ENCODE data around the gene GDAP2. TPM values are rescaled to one million over a fixed set of nuclear protein-coding genes. Genes with fewer than 3 reads are reported as not detected.

The GDAP2 gene
- total RNA-seq, 2 experiments from 2014 or later, result 20.8 to 22.9 TPM

DNA sequence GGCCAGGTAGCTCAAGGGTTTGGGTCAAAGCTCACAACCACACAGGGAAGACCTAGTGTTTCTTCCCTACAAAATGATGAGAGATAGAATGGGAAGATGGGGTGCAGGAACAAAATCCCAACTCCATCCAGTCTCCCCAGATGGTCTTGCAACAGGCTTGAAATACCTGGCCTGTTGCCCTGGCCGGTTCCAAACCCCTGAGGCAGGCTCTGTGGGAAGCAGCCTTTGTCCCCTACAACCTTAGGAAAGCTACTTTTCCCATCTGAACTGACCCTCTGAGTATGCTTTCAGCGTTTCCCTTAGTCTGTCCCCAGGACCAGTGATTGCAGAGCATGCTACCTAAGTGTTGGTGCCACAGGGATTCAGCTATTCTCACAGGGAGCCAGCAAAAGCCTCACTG lies 104.0 kb downstream of the GDAP2 start:
- Mint-ChIP-seq H3K27me3 (peaks cover 5% of the 10 kb centered on the region), H3K9me3 (peaks cover 6% of the 10 kb centered on the region), H3K4me1 (peaks cover 4% of the 10 kb centered on the region), H3K36me3 (ENCODE audit: low read depth) (no peaks in the 10 kb centered on the region), H3K4me3 (no peak overlapping the region), H3K27ac (no peak overlapping the region)
- POLR2A ChIA-PET, result no interaction called here
- CTCF ChIA-PET, result interaction anchor here (0.6 kb wide), 1 partner anchor 490 kb away, joined by 3 read pairs; no protein-coding TSS in a partner anchor
- no peak for DNase-seq

DNA sequence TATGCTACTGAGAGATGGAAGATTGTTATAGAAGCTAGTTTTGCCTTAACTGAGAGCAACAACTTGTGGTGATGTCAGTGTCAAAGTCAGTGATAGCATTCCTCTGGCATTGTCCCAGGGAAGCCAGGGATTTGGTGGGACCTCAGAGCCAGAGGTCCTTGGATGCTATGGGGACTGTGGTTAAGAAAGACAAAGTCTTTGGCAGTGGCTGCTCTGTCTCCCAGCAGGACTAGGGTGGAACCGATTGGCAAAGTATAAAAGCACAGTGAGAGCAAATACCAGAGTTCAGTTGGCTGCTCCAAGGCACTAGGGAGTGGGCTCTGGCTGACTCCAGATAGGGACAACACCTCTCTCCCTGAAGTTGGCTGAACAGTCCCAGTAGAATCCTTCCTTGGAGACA lies 104.8 kb downstream of the GDAP2 start:
- ChIA-PET CTCF (interaction anchor here (1.4 to 1.7 kb wide), 2 partner anchors 66 to 290 kb away, joined by 5 read pairs; no protein-coding TSS in a partner anchor), POLR2A (no interaction called here)
- peaks cover 4% of the 10 kb centered on the region for H3K4me1 Mint-ChIP-seq
- peaks cover 5% of the 10 kb centered on the region for H3K27me3 Mint-ChIP-seq
- no peak overlapping the region for H3K4me3 Mint-ChIP-seq
- DNase-seq, result no peak
- peaks cover 6% of the 10 kb centered on the region for H3K9me3 Mint-ChIP-seq
- H3K27ac Mint-ChIP-seq, result no peak overlapping the region
- H3K36me3 Mint-ChIP-seq (ENCODE audit: low read depth), result no peaks in the 10 kb centered on the region

DNA sequence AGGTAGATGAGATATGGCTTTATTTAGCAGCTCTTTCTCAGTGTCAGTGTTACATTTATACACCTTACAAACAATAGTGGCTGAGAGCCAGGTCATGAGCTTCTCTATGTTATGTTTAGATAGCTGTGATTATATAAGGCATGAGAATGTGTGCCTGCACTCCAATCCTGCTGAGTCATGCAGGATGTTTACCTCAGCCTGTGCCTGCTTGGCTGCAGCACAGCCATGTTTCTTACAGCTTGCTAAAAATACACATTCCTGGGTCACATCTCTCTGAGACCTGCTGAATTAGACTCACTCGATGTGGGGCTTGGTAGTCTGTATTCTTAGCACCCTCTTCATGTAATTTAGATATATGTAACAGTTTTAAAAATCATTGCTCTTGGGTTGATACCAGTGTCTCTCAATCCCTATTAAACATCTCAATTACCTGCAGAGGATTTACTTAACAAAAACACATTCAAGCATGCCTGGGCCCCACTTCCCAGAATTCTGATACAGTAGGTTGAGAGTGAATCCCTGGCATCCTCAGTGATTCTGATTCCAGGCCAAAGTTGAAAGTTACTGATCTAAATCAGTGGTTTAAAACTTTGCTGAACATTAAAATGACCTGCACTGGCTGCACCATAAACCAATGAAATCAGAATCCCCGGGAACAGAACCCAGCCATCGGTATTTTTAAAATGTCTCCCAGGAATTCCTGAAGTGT lies 107.5 kb downstream of the GDAP2 start:
- POLR2A ChIA-PET, result no interaction called here

GRCh38 chr1:117821382-117821755 lies 108.1 kb downstream of the GDAP2 start:
- Mint-ChIP-seq H3K4me3 (no peak overlapping the region), H3K27ac (no peak overlapping the region), H3K4me1 (peaks cover 3% of the 10 kb centered on the region), H3K27me3 (peaks cover 2% of the 10 kb centered on the region), H3K9me3 (peaks cover 9% of the 10 kb centered on the region), H3K36me3 (ENCODE audit: low read depth) (no peaks in the 10 kb centered on the region)
- POLR2A ChIA-PET, result no interaction called here
- CTCF ChIA-PET, result interaction anchor here (1.1 kb wide), 1 partner anchor 74 kb away, joined by 3 read pairs; no protein-coding TSS in a partner anchor
- no peak for DNase-seq

More for the DNA sequence above, 107.5 kb downstream of the GDAP2 start:
- peaks cover 9% of the 10 kb centered on the region for H3K9me3 Mint-ChIP-seq
- H3K4me3 Mint-ChIP-seq, result no peak overlapping the region
- no peak overlapping the region for H3K27ac Mint-ChIP-seq
- H3K27me3 Mint-ChIP-seq, result peaks cover 2% of the 10 kb centered on the region
- H3K4me1 Mint-ChIP-seq, result peaks cover 4% of the 10 kb centered on the region
- CTCF ChIA-PET, result interaction anchor here (1.1 kb wide), 1 partner anchor 74 kb away, joined by 3 read pairs; no protein-coding TSS in a partner anchor
- no peak for DNase-seq
- no peaks in the 10 kb centered on the region for H3K36me3 Mint-ChIP-seq (ENCODE audit: low read depth)

- H3K4me3 Mint-ChIP-seq, result no peak overlapping the region
- no peaks in the 10 kb centered on the region for H3K36me3 Mint-ChIP-seq (ENCODE audit: low read depth)
- no peak for DNase-seq
- ChIA-PET POLR2A (no interaction called here), CTCF (interaction anchor here (1.1 kb wide), 1 partner anchor 75 kb away, joined by 3 read pairs; no protein-coding TSS in a partner anchor)
- peaks cover 9% of the 10 kb centered on the region for H3K9me3 Mint-ChIP-seq
- peaks cover 2% of the 10 kb centered on the region for H3K27me3 Mint-ChIP-seq
- H3K27ac Mint-ChIP-seq, result no peak overlapping the region
- no peaks in the 10 kb centered on the region for H3K4me1 Mint-ChIP-seq
Observed at GRCh38 chr1:117820694-117821381, 108.6 kb downstream of the GDAP2 start.

DNA sequence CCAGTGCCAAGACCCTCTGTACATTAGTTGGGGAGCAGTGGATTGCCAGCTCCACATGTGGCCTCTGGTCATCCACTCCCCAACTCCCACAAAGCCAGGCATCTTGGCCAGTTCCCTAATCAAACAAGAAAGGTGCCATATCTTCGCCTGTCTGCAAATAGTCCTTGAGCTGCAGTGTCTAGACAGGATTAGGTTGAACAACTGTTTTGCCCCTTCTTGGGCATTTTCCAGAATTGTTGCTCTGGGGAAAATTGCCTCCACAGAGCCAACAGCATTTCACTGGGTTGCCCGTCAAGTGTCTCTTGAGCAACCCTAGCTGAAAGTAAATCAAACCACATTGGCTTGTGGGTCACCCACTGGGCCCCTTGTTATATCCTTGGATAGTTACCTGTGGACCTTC lies 109.3 kb downstream of the GDAP2 start:
- Mint-ChIP-seq H3K27me3 (peaks cover 2% of the 10 kb centered on the region), H3K4me3 (no peak overlapping the region), H3K4me1 (no peaks in the 10 kb centered on the region), H3K9me3 (peaks cover 9% of the 10 kb centered on the region), H3K36me3 (ENCODE audit: low read depth) (no peaks in the 10 kb centered on the region), H3K27ac (no peak overlapping the region)
- ChIA-PET POLR2A (no interaction called here), CTCF (no interaction called here)
- DNase-seq, result no peak

DNA sequence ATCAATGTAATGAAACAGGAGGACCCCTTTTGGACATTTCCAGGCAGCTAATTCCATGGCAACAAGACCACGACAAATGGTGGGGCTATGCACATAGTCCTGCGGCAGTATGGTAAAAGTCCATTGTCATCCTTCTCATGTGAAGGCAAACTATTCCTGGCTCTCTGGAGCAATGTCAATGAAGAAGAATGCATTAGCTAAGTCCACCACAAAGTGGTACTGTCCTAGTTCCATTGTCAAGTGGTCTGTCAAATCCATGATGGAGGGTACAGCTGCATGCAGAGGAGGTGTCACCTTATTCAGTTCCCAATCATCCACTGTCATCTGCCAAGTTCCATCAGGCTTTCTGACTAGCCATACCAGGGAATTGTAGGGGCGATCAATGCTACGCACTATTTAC lies 110.1 kb downstream of the GDAP2 start:
- DNase-seq, result no peak
- H3K9me3 Mint-ChIP-seq, result peaks cover 9% of the 10 kb centered on the region
- CTCF ChIA-PET, result no interaction called here
- peaks cover 2% of the 10 kb centered on the region for H3K27me3 Mint-ChIP-seq
- no peaks in the 10 kb centered on the region for H3K36me3 Mint-ChIP-seq (ENCODE audit: low read depth)
- H3K4me3 Mint-ChIP-seq, result no peak overlapping the region
- H3K4me1 Mint-ChIP-seq, result no peaks in the 10 kb centered on the region
- POLR2A ChIA-PET, result no interaction called here
- H3K27ac Mint-ChIP-seq, result no peak overlapping the region

GRCh38 chr1:117818456-117818855 lies 111.0 kb downstream of the GDAP2 start:
- H3K4me1 Mint-ChIP-seq, result no peaks in the 10 kb centered on the region
- no peak for DNase-seq
- POLR2A ChIA-PET, result no interaction called here
- H3K27ac Mint-ChIP-seq, result no peak overlapping the region
- peaks cover 9% of the 10 kb centered on the region for H3K9me3 Mint-ChIP-seq
- no peaks in the 10 kb centered on the region for H3K36me3 Mint-ChIP-seq (ENCODE audit: low read depth)
- H3K4me3 Mint-ChIP-seq, result no peak overlapping the region
- CTCF ChIA-PET, result no interaction called here
- no peaks in the 10 kb centered on the region for H3K27me3 Mint-ChIP-seq

DNA sequence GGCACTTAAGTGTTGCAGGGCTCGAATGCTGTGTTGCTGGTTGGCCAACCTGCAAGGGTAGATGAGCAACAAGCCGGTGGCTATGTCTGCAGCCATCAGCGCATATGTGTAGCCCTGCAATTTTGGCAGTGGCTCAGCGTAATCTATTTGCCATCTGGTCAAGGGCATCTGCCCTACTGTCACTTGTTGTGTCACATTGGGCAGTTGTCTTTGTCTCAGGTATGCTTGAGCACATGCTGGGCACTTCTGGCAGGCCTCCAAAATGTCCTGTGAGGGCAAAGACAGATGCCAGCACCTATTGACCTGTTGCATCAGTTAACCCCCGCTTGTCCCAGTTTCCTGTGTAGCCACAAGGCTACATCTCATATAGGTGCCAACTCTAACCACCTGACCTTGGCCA lies 111.8 kb downstream of the GDAP2 start:
- Mint-ChIP-seq H3K27me3 (no peaks in the 10 kb centered on the region), H3K9me3 (peaks cover 9% of the 10 kb centered on the region), H3K36me3 (ENCODE audit: low read depth) (no peaks in the 10 kb centered on the region), H3K4me1 (no peaks in the 10 kb centered on the region), H3K4me3 (no peak overlapping the region), H3K27ac (no peak overlapping the region)
- ChIA-PET CTCF (no interaction called here), POLR2A (no interaction called here)
- DNase-seq, result no peak

DNA sequence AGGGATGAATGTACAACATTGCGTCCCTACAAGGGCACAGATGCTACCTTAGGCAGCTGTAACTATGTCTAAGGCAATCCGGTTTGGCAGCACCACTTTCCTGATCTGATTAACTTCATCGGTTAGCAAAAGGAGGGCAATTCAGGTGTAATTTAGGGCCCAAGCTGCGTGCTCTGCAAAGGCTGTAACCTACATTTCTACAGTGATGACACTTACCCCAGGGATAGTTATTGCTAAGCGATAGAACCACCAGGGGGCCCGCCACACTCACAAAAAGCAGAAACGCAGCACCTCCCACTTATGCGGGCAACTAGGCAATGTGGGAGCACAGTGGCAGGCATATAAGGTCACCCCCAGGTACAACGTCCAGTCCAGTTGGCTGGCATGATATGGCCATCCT lies 113.5 kb downstream of the GDAP2 start:
- ChIA-PET CTCF (no interaction called here), POLR2A (no interaction called here)
- no peaks in the 10 kb centered on the region for H3K4me1 Mint-ChIP-seq
- H3K9me3 Mint-ChIP-seq, result peaks cover 5% of the 10 kb centered on the region
- no peaks in the 10 kb centered on the region for H3K36me3 Mint-ChIP-seq (ENCODE audit: low read depth)
- H3K27ac Mint-ChIP-seq, result no peak overlapping the region
- no peak for DNase-seq
- H3K27me3 Mint-ChIP-seq, result no peaks in the 10 kb centered on the region
- no peak overlapping the region for H3K4me3 Mint-ChIP-seq

DNA sequence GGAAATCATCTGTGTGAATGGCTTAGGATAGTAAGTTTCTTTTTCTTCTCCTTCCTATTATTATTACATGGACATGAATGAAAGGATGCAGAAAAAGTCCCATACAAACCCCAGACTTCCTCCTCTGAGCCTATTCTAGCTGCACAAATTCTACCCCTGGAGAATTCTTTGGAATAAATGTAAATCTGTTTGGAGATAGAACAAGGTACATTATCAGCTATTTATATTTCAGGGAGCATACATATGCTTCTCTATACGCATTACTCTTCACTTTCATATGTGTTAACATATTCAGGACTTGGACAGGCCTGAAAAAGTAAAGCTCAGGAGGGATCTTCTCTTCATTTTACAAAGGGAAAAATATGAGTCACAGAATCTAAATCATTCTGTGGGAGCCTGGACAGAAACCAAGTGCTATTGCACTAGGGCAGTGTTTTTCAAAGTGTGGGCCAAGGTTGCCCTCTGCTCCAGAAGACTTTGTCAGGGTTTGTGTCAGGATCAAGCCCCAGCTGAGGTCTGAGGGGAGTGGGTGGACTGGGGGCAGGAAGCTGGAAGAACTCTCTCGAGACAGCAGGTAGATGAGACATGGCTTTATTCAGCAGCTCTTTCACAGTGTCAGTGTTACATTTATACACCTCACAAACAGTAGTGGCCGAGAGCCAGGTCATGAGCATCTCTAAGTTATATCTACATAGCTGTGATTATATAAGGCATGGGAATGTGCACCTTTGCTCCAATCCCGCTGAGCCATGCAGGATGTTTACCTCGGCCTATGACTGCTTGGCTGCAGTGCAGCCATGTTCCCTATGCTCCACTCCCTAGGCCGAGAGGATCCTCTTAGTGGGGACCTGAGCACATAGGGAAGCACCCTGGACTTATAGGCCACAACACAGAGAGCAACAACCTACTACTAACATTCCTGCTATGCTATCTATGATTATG lies 114.3 kb downstream of the GDAP2 start:
- H3K27ac Mint-ChIP-seq, result no peak overlapping the region

More for the DNA sequence above, 114.3 kb downstream of the GDAP2 start:
- ChIA-PET CTCF (no interaction called here), POLR2A (no interaction called here)
- H3K4me3 Mint-ChIP-seq, result no peak overlapping the region
- peaks cover 3% of the 10 kb centered on the region for H3K9me3 Mint-ChIP-seq
- H3K27me3 Mint-ChIP-seq, result no peaks in the 10 kb centered on the region
- no peaks in the 10 kb centered on the region for H3K36me3 Mint-ChIP-seq (ENCODE audit: low read depth)
- H3K4me1 Mint-ChIP-seq, result peaks cover 2% of the 10 kb centered on the region
- no peak for DNase-seq

All from activated CD4-positive, alpha-beta memory T cell treated with anti-CD3 and anti-CD28 coated beads, Interleukin-2, amount 10 ng/mL, durations not matched to agents 7 days and 5 days (primary cell).